Endodermal cell (in vitro differentiated cells): ENCODE results near the gene TRABD2B. TPM values are rescaled to one million over a fixed set of nuclear protein-coding genes. Genes with fewer than 3 reads are reported as not detected.

Source experiments
- DNase-seq: peaks from one replicate; pipeline ENCODE4 v3.0.0-alpha.2; 2017
- H3K27ac ChIP-seq: 2 replicates; pipeline ENCODE4 v1.5.1; 2013; ENCODE audit warnings: mild to moderate bottlenecking, low read depth, low read length, moderate library complexity
- H3K27me3 ChIP-seq: 2 replicates; pipeline ENCODE4 v1.6.1; 2013; ENCODE audit warnings: mild to moderate bottlenecking, low read length, moderate library complexity; ENCODE audit not compliant: insufficient read depth, control insufficient read depth, poor library complexity, severe bottlenecking
- H3K36me3 ChIP-seq: 2 replicates; pipeline ENCODE4 v1.7.0; 2013; ENCODE audit warnings: mild to moderate bottlenecking, low read length, moderate library complexity; ENCODE audit not compliant: control insufficient read depth, insufficient read depth
- H3K4me1 ChIP-seq: one replicate; pipeline ENCODE4 v1.7.0; 2013; ENCODE audit warnings: low read length; ENCODE audit not compliant: control insufficient read depth, insufficient read depth
- H3K4me3 ChIP-seq: 2 replicates; pipeline ENCODE4 v1.5.1; 2013; ENCODE audit warnings: mild to moderate bottlenecking, low read length, moderate library complexity
- H3K9ac ChIP-seq: 2 replicates; pipeline ENCODE4 v1.6.1; 2013; ENCODE audit warnings: mild to moderate bottlenecking, low read length, moderate library complexity; ENCODE audit not compliant: poor library complexity, severe bottlenecking; ENCODE audit errors: extremely low read depth
- H3K9me3 ChIP-seq: 2 replicates; pipeline ENCODE4 v1.6.1; 2013; ENCODE audit warnings: mild to moderate bottlenecking, low read length, moderate library complexity; ENCODE audit not compliant: control insufficient read depth
- H3K27ac Mint-ChIP-seq: 2 replicates; pipeline ENCODE4 v1.8.0; 2020; ENCODE audit warnings: mixed read lengths
- H3K27me3 Mint-ChIP-seq: 2 replicates; pipeline ENCODE4 v1.8.0; 2021; ENCODE audit warnings: mild to moderate bottlenecking, mixed read lengths; ENCODE audit not compliant: insufficient read depth
- H3K36me3 Mint-ChIP-seq: 2 replicates; pipeline ENCODE4 v1.8.0; 2020; ENCODE audit warnings: low read depth, mixed read lengths
- H3K4me1 Mint-ChIP-seq: 2 replicates; pipeline ENCODE4 v1.8.0; 2020; ENCODE audit warnings: mixed read lengths
- H3K4me3 Mint-ChIP-seq: 2 replicates; pipeline ENCODE4 v1.8.0; 2020; ENCODE audit warnings: mild to moderate bottlenecking, moderate library complexity, mixed read lengths
- H3K9me3 Mint-ChIP-seq: 2 replicates; pipeline ENCODE4 v1.8.0; 2020; ENCODE audit warnings: mild to moderate bottlenecking, mixed read lengths
- CTCF ChIP-seq: fragments of 200-600 bp; sonication (generic); conservative IDR thresholded peaks from 2 replicates; pipeline ENCODE4 v1.5.0; 2021; ENCODE audit warnings: antibody characterized with exemption, mild to moderate bottlenecking
- WGBS, 2 experiments: methylation state at CpG; one replicate each; pipeline versions ENCODE4 v1.1.5 to v1.1.7; 2013; ENCODE audit warnings: missing lambda C conversion rate in 2 of 2, mixed read lengths in 1 of 2; ENCODE audit not compliant: insufficient coverage in 1 of 2, insufficient read length in 1 of 2; 5-methylcytosine and 5-hydroxymethylcytosine counted together
- total RNA-seq, 2 donors: library from RNA; stranded (reverse); fragmentation: NEBNext Ultra II Directional in 1 of 2; extraction: Animal tissue kit (Norgen Biotek cat#: 25700) in 1 of 2; gene quantifications; 2 replicates in 1 of 2; 3 replicates in 1 of 2; pipeline ENCODE4 v1.2.1, GENCODE V29; 2021

The TRABD2B gene
- total RNA-seq, 2 donors from 2014 or later = 24.4 to 28.0 TPM

GRCh38 chr1:47919113-47919833, 77.9 kb downstream of the TRABD2B start:
- Mint-ChIP-seq H3K9me3 (no peaks in the 10 kb centered on the region), H3K4me3 (no peak overlapping the region), H3K36me3 (peaks cover 5% of the 10 kb centered on the region), H3K4me1 (peaks cover 7% of the 10 kb centered on the region), H3K27ac (no peak overlapping the region), H3K27me3 (no peaks in the 10 kb centered on the region)
- no peak overlapping the region for H3K9ac ChIP-seq
- DNase-seq = no peak
- H3K4me1 ChIP-seq = no peaks in the 10 kb centered on the region
- TF ChIP-seq CTCF = no peak
- 94% methylated on average over 3 of the region's 3 CpGs for WGBS, 2 experiments
- H3K36me3 ChIP-seq = peaks cover 28% of the 10 kb centered on the region
- no peaks in the 10 kb centered on the region for H3K9me3 ChIP-seq
- H3K27ac ChIP-seq = no peak overlapping the region
- H3K27me3 ChIP-seq = no peaks in the 10 kb centered on the region
- H3K4me3 ChIP-seq = no peak overlapping the region

- Histone ChIP-seq H3K4me1 (no peaks in the 10 kb centered on the region), H3K4me3 (no peak overlapping the region), H3K9ac (no peak overlapping the region), H3K9me3 (no peaks in the 10 kb centered on the region), H3K27me3 (no peaks in the 10 kb centered on the region), H3K27ac (no peak overlapping the region), H3K36me3 (peaks cover 25% of the 10 kb centered on the region)
- H3K27ac Mint-ChIP-seq = no peak overlapping the region
- TF ChIP-seq CTCF = no peak
- 89 to 90% methylated on average over 3 to 8 of the region's 8 CpGs for WGBS, 2 experiments
- H3K27me3 Mint-ChIP-seq = no peaks in the 10 kb centered on the region
- H3K4me3 Mint-ChIP-seq = no peak overlapping the region
- no peaks in the 10 kb centered on the region for H3K9me3 Mint-ChIP-seq
- DNase-seq = no peak
- peaks cover 4% of the 10 kb centered on the region for H3K36me3 Mint-ChIP-seq
- peaks cover 7% of the 10 kb centered on the region for H3K4me1 Mint-ChIP-seq
Observed at GRCh38 chr1:47918257-47918867, 78.8 kb downstream of the TRABD2B start.

GRCh38 chr1:47917687-47918086, 79.5 kb downstream of the TRABD2B start:
- H3K9ac ChIP-seq = no peak overlapping the region
- no peak overlapping the region for H3K4me3 Mint-ChIP-seq
- H3K27ac Mint-ChIP-seq = no peak overlapping the region

More at GRCh38 chr1:47917687-47918086, 79.5 kb downstream of the TRABD2B start:
- no peaks in the 10 kb centered on the region for H3K27me3 ChIP-seq
- Mint-ChIP-seq H3K27me3 (no peaks in the 10 kb centered on the region), H3K4me1 (peaks cover 7% of the 10 kb centered on the region), H3K9me3 (no peaks in the 10 kb centered on the region), H3K36me3 (no peaks in the 10 kb centered on the region)
- H3K4me3 ChIP-seq = no peak overlapping the region
- no peak for DNase-seq
- no peak for TF ChIP-seq CTCF
- 92 to 96% methylated on average over 3 of the region's 3 CpGs for WGBS, 2 experiments
- no peak overlapping the region for H3K27ac ChIP-seq
- peaks cover 21% of the 10 kb centered on the region for H3K36me3 ChIP-seq
- no peaks in the 10 kb centered on the region for H3K9me3 ChIP-seq
- no peaks in the 10 kb centered on the region for H3K4me1 ChIP-seq
